ENCODE data around the gene PIK3AP1. TPM values are rescaled to one million over a fixed set of nuclear protein-coding genes. Genes with fewer than 3 reads are reported as not detected.

The PIK3AP1 gene
- polyA plus RNA-seq, 2 of the 4 experiments (the other 2 are of a cell fraction) = 1.6 to 3.2 TPM

DNA sequence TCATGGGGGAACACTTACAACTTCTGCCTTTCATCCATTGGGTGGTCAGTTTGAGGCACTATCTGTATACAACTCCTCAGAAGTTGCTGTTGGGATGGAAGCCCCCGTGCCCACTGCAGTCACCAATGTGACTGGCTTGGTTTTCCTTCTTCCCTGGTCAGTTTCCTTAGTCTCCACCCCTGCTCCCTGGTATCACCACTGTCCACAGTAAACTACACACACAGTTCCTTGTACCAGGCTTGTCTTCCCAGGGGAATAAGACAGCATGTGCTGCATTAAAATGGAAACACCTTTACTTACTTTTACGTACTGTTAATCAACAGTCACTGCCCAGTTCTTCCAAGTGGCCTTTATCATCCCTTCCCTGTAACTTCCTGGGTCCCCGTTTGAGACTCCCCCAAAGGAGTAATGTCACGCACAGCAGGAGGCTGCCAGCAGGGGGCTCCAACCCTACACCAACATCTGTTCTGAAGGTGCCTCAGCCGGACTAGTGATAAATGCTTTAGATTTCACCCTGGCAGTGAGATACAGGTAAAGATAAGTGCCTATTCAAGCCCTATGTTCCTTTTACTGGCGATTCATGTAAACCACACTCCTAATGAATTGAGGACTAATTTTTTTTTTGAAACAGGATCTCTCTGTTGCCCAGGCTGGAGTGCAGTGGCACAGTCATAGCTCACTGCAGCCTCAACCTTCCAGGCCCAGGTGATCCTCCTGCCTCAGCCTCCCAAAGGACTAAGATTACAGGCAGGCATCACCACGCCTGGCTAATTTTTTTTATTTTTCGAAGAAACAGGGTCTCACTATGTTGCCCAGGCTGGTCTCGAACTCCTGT lies 45.3 kb upstream of the PIK3AP1 start:
- TF ChIP-seq, protein P1, sequence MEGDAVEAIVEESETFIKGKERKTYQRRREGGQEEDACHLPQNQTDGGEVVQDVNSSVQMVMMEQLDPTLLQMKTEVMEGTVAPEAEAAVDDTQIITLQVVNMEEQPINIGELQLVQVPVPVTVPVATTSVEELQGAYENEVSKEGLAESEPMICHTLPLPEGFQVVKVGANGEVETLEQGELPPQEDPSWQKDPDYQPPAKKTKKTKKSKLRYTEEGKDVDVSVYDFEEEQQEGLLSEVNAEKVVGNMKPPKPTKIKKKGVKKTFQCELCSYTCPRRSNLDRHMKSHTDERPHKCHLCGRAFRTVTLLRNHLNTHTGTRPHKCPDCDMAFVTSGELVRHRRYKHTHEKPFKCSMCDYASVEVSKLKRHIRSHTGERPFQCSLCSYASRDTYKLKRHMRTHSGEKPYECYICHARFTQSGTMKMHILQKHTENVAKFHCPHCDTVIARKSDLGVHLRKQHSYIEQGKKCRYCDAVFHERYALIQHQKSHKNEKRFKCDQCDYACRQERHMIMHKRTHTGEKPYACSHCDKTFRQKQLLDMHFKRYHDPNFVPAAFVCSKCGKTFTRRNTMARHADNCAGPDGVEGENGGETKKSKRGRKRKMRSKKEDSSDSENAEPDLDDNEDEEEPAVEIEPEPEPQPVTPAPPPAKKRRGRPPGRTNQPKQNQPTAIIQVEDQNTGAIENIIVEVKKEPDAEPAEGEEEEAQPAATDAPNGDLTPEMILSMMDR (IDR thresholded peaks at IDR 0.05) = peak; percentile 78
- TF ChIP-seq SMC3 (IDR thresholded peaks at IDR 0.05) (peak; percentile 71), RCOR1 (IDR thresholded peaks at IDR 0.05; ENCODE audit: low read depth, low read length) (no peak), KDM5A (IDR thresholded peaks at IDR 0.05) (no peak), NPAS2 (CRISPR knock-in tag; IDR thresholded peaks at IDR 0.05; ENCODE audit: borderline replicate concordance) (no peak), KDM1A (IDR thresholded peaks at IDR 0.05; ENCODE audit: low read depth) (no peak), RAD21 (conservative IDR thresholded peaks at IDR 0.05 in 1 of 2, IDR thresholded peaks at IDR 0.05 in 1 of 2) (peak; percentile 76 to 79)
- FAIRE-seq (no peak), DNase-seq (ENCODE audit: low read depth in 1 of 2, low spot score in 1 of 2) (peak; percentile 53 to 56), ATAC-seq (peak; percentile 94 to 97)
- CTCF ChIA-PET = interaction anchor here (1.1 to 1.4 kb wide), 2 partner anchors 33 to 61 kb away, joined by 3 to 4 read pairs; no protein-coding TSS in a partner anchor
- POLR2A ChIA-PET = no interaction called here
- Histone ChIP-seq H3K4me1 (0 out of 3 replicates have a peak, but pooled peaks cover 6% of the 10 kb centered on the region), H3K4me3 (no peak overlapping the region), H3K9me3 (no peaks in the 10 kb centered on the region), H3K27ac (no peak overlapping the region), H3K4me2 (no peak overlapping the region)
- 28% methylated on average over 9 of the region's 9 CpGs for WGBS (ENCODE audit: missing lambda C conversion rate)

DNA sequence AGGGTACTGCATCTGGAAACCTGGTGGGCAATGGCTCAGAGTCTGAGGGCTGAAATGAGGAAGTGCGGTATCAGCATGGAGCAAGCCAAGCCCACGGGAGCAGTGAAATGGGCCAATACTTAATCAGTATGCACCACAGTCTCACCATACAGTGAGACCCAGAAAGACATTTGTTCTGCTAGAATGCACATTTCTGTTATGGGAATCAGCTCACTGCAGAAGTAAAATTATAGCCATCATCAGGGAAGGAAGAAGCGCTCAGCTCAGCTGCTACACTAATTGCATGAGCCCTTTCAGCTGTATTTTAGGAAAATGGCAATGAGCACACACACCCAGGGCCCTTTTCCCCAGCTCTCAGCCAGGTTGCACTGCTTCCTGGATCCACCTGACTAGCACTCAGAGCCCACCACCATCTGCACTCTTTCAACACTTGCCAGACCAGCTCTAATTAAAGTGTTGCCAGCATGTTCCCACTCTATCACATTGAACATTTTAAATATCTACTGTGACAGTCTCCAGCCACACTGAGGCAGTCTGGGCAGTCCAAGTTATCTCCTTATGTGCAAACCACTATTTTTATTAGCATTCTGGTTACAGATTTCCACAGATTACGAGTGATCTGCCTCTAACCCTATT lies 44.2 kb upstream of the PIK3AP1 start:
- FAIRE-seq = no peak
- H3K4me2 ChIP-seq = no peak overlapping the region
- DNase-seq (ENCODE audit: low read depth in 1 of 2, low spot score in 1 of 2) = no peak
- H3K4me3 ChIP-seq = no peak overlapping the region
- no peak overlapping the region for H3K27ac ChIP-seq
- CTCF ChIA-PET = interaction anchor here (0.6 to 1.7 kb wide), 9 partner anchors 14 to 353 kb away, joined by 3 to 7 read pairs (median 3); no protein-coding TSS in a partner anchor
- WGBS (ENCODE audit: missing lambda C conversion rate) = 46% methylated on average over 4 of the region's 4 CpGs
- peak in 1 of 2 experiments; percentile 22; a peak in 2 of 6 replicates for ATAC-seq
- H3K9me3 ChIP-seq = no peaks in the 10 kb centered on the region
- POLR2A ChIA-PET = no interaction called here
- H3K4me1 ChIP-seq = 0 out of 3 replicates have a peak, but pooled peaks cover 6% of the 10 kb centered on the region
- TF ChIP-seq SREBF2 (IDR thresholded peaks at IDR 0.05) (no peak), HOXB5 (CRISPR knock-in tag; IDR thresholded peaks at IDR 0.05) (no peak), EHF (CRISPR knock-in tag; IDR thresholded peaks at IDR 0.05) (no peak), ZFP36 (IDR thresholded peaks at IDR 0.05; ENCODE audit: borderline replicate concordance, partially characterized antibody) (no peak), PHF8 (IDR thresholded peaks at IDR 0.05; ENCODE audit: borderline replicate concordance, low read depth) (no peak), EP300 (IDR thresholded peaks at IDR 0.05) (no peak), HOXB13 (CRISPR knock-in tag; IDR thresholded peaks at IDR 0.05; ENCODE audit: low read depth) (no peak), ESRRA (IDR thresholded peaks at IDR 0.05; ENCODE audit: borderline replicate concordance, low read length) (no peak), JUN (IDR thresholded peaks at IDR 0.05) (no peak)

DNA sequence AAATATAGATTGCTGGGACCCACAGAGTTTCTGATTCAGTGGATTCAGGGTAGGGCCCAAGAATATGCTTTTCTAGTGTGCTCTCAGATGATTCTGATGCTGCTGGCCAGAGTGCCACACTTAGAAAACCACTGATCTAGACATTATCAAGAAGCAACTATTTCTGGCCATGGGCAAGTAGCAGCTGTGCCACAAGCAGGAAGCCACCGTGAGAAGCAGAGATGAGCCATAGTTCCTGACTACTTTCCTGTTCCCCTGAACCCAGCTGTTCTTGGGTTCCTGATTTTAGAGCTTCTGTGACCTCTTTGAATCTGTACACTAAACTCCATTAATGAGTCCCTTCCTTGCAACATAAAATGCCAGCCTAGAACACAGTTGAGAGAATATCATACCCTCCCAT lies 38.1 kb upstream of the PIK3AP1 start:
- FAIRE-seq (no peak), ATAC-seq (no peak)
- CTCF ChIA-PET = no interaction called here
- TF ChIP-seq ESRRA (IDR thresholded peaks at IDR 0.05; ENCODE audit: borderline replicate concordance, low read length) (no peak), PHF8 (IDR thresholded peaks at IDR 0.05; ENCODE audit: borderline replicate concordance, low read depth) (no peak), MYC (IDR thresholded peaks at IDR 0.05; ENCODE audit: borderline replicate concordance, low read length) (no peak), ZFP36 (IDR thresholded peaks at IDR 0.05; ENCODE audit: borderline replicate concordance, partially characterized antibody) (no peak), SREBF2 (IDR thresholded peaks at IDR 0.05) (no peak), ZNF302 (CRISPR knock-in tag; IDR thresholded peaks at IDR 0.05) (no peak), NPAS2 (CRISPR knock-in tag; IDR thresholded peaks at IDR 0.05; ENCODE audit: borderline replicate concordance) (no peak)
- TF ChIP-seq, protein P2, sequence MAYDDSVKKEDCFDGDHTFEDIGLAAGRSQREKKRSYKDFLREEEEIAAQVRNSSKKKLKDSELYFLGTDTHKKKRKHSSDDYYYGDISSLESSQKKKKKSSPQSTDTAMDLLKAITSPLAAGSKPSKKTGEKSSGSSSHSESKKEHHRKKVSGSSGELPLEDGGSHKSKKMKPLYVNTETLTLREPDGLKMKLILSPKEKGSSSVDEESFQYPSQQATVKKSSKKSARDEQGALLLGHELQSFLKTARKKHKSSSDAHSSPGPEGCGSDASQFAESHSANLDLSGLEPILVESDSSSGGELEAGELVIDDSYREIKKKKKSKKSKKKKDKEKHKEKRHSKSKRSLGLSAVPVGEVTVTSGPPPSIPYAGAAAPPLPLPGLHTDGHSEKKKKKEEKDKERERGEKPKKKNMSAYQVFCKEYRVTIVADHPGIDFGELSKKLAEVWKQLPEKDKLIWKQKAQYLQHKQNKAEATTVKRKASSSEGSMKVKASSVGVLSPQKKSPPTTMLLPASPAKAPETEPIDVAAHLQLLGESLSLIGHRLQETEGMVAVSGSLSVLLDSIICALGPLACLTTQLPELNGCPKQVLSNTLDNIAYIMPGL (CRISPR knock-in tag; IDR thresholded peaks at IDR 0.05; ENCODE audit: borderline replicate concordance) = no peak
- TF ChIP-seq, protein P3, sequence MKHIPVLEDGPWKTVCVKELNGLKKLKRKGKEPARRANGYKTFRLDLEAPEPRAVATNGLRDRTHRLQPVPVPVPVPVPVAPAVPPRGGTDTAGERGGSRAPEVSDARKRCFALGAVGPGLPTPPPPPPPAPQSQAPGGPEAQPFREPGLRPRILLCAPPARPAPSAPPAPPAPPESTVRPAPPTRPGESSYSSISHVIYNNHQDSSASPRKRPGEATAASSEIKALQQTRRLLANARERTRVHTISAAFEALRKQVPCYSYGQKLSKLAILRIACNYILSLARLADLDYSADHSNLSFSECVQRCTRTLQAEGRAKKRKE (CRISPR knock-in tag; IDR thresholded peaks at IDR 0.05; ENCODE audit: low read depth) = no peak
- TF ChIP-seq, protein P4, sequence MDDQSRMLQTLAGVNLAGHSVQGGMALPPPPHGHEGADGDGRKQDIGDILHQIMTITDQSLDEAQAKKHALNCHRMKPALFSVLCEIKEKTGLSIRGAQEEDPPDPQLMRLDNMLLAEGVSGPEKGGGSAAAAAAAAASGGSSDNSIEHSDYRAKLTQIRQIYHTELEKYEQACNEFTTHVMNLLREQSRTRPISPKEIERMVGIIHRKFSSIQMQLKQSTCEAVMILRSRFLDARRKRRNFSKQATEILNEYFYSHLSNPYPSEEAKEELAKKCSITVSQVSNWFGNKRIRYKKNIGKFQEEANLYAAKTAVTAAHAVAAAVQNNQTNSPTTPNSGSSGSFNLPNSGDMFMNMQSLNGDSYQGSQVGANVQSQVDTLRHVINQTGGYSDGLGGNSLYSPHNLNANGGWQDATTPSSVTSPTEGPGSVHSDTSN (IDR thresholded peaks at IDR 0.05) = no peak

More for the DNA sequence above, 38.1 kb upstream of the PIK3AP1 start:
- Histone ChIP-seq H3K9me3 (no peaks in the 10 kb centered on the region), H3K4me3 (no peak overlapping the region), H3K27ac (no peak overlapping the region), H3K4me1 (0 out of 3 replicates have a peak, but pooled peaks cover 6% of the 10 kb centered on the region), H3K4me2 (no peak overlapping the region)
- 19% methylated on average over 1 of the region's 1 CpG for WGBS (ENCODE audit: missing lambda C conversion rate)
- POLR2A ChIA-PET = no interaction called here
- no peak for DNase-seq (ENCODE audit: low read depth in 1 of 2, low spot score in 1 of 2)
